HepG2 (cell line): ENCODE results near the gene SRCIN1. TPM values are rescaled to one million over a fixed set of nuclear protein-coding genes. Genes with fewer than 3 reads are reported as not detected.

Source experiments
- FOXM1 ChIP-seq: sonication (generic); formaldehyde crosslinking; IDR thresholded peaks from 2 replicates; pipeline ENCODE4 v1.5.0; 2020; ENCODE audit warnings: missing genetic modification reagents
- JUND ChIP-seq: sonication (generic); formaldehyde crosslinking; IDR thresholded peaks from 2 replicates; pipeline ENCODE4 v1.8.0; 2022; ENCODE audit warnings: mild to moderate bottlenecking, missing genetic modification reagents
- KLF13 ChIP-seq: sonication (generic); formaldehyde crosslinking; IDR thresholded peaks from 2 replicates; pipeline ENCODE4 v1.4.0; 2020; ENCODE audit warnings: mild to moderate bottlenecking, missing genetic modification reagents
- KLF6 ChIP-seq: IDR thresholded peaks from 2 replicates; pipeline ENCODE4 v1.8.0; 2016; ENCODE audit warnings: missing biosample characterization, missing genetic modification reagents
- MAF1 ChIP-seq: sonication (generic); formaldehyde crosslinking; IDR thresholded peaks from 2 replicates; pipeline ENCODE4 v1.5.0; 2020; ENCODE audit warnings: missing genetic modification reagents, borderline replicate concordance
- MTA3 ChIP-seq: sonication (generic); formaldehyde crosslinking; IDR thresholded peaks from 2 replicates; pipeline ENCODE4 v1.4.0; 2020; ENCODE audit warnings: missing genetic modification reagents
- RARG ChIP-seq: sonication (generic); formaldehyde crosslinking; IDR thresholded peaks from 2 replicates; pipeline ENCODE4 v1.4.0; 2020; ENCODE audit warnings: low read depth, mild to moderate bottlenecking, missing genetic modification reagents
- RXRA ChIP-seq: sonication (generic); formaldehyde crosslinking; IDR thresholded peaks from 2 replicates; pipeline ENCODE4 v1.5.1; 2020; ENCODE audit warnings: missing genetic modification reagents
- ZBTB20 ChIP-seq: sonication (generic); formaldehyde crosslinking; IDR thresholded peaks from 2 replicates; pipeline ENCODE4 v1.8.1; 2023; ENCODE audit warnings: missing genetic modification reagents, low read depth, mild to moderate bottlenecking, borderline replicate concordance
- ZBTB7A ChIP-seq: sonication (generic); formaldehyde crosslinking; IDR thresholded peaks from 2 replicates; pipeline ENCODE4 v1.8.0; 2022; ENCODE audit warnings: mild to moderate bottlenecking, missing genetic modification reagents
- ZFP41 ChIP-seq: sonication (generic); formaldehyde crosslinking; IDR thresholded peaks from 2 replicates; pipeline ENCODE4 v1.4.0; 2020; ENCODE audit warnings: mild to moderate bottlenecking, missing genetic modification reagents, borderline replicate concordance
- polyA plus RNA-seq, 8 experiments: library from polyadenylated mRNA; depleted of rRNA in 3 of 8; stranded (reverse) in 7 of 8; unstranded in 1 of 8; fragments of >200 nt; fragmentation: Illumina TruSeq in 4 of 8; extraction: Trizol in 4 of 8; gene quantifications; 2 replicates each; pipeline versions ENCODE4 v1.2.1 to v1.2.3, GENCODE V29; 2011 to 2016; ENCODE audit warnings: low read depth in 4 of 8, missing spikeins in 1 of 8, mixed read lengths in 1 of 8; ENCODE audit not compliant: insufficient read depth in 1 of 8
- total RNA-seq, 5 experiments: library from RNA; depleted of rRNA; stranded (reverse); fragments of >200 nt; fragmentation: Illumina TruSeq; extraction: Trizol; gene quantifications; 2 replicates each; pipeline ENCODE4 v1.2.3, GENCODE V29; 2016; ENCODE audit warnings: low read depth in 1 of 5
- TF ChIP-seq, protein P1 (sequence below): sonication (generic); formaldehyde crosslinking; IDR thresholded peaks from 2 replicates; pipeline ENCODE4 v1.5.0; 2020; ENCODE audit warnings: missing genetic modification reagents
- TF ChIP-seq, protein P2 (sequence below): sonication (generic); formaldehyde crosslinking; IDR thresholded peaks from 2 replicates; pipeline ENCODE4 v1.4.0; 2020; ENCODE audit warnings: missing genetic modification reagents
- TF ChIP-seq, protein P3 (sequence below): sonication (generic); formaldehyde crosslinking; IDR thresholded peaks from 2 replicates; pipeline ENCODE4 v1.4.0; 2020; ENCODE audit warnings: mild to moderate bottlenecking, missing genetic modification reagents
- TF ChIP-seq, protein P4 (sequence below): sonication (generic); formaldehyde crosslinking; IDR thresholded peaks from 2 replicates; pipeline ENCODE4 v1.5.0; 2020; ENCODE audit warnings: mild to moderate bottlenecking, missing genetic modification reagents
- TF ChIP-seq, protein P5 (sequence below): sonication (generic); formaldehyde crosslinking; IDR thresholded peaks from 2 replicates; pipeline ENCODE4 v1.8.0; 2022; ENCODE audit warnings: low read depth, missing genetic modification reagents

The SRCIN1 gene
- total and polyA plus RNA-seq, 2 of the 13 experiments (the other 11 are each of a cell fraction or from before 2014, with no cell fraction given), result 1.2 to 9.6 TPM

DNA sequence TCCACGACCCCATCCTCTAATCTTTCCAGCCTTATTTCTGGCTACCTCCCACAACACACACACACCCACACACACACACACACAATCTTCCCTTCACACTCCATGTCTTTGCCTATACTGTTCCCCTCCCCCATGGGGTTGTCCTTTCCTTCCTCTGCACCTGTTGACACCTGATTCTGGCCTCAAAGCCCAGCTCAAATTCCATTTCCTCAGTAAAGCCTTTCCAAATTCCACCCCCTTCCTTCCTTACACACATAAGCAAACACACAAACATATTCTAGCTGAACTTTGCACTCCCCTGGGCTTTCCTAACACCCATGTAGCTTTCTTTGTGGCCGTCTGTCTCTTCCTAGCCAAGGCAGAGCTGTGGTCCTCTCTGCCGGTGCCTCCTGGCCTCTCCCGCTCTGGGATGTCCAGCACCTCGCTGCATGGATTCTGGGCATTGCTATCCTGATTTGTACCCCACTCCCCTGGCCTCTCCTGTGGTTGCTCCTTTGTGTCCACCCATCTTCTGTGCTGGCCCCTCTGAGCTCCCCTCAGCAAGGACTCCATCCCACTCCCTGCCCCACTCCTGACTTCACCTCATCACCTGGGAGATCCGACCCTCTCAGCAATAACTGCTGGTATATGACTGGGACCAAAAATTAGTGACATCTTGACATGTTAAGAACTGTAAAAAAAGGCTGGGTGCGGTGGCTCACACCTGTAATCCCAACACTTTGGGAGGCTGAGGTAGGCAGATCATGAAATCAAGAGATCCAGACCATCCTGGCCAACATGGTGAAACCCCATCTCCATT is 8.4 kb upstream of the SRCIN1 start (continued):
- TF ChIP-seq, protein P1, sequence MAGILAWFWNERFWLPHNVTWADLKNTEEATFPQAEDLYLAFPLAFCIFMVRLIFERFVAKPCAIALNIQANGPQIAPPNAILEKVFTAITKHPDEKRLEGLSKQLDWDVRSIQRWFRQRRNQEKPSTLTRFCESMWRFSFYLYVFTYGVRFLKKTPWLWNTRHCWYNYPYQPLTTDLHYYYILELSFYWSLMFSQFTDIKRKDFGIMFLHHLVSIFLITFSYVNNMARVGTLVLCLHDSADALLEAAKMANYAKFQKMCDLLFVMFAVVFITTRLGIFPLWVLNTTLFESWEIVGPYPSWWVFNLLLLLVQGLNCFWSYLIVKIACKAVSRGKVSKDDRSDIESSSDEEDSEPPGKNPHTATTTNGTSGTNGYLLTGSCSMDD (CRISPR knock-in tag), result no peak
- no peak for TF ChIP-seq RARG (CRISPR knock-in tag)
- TF ChIP-seq ZFP41 (CRISPR knock-in tag), result no peak
- TF ChIP-seq, protein P2, sequence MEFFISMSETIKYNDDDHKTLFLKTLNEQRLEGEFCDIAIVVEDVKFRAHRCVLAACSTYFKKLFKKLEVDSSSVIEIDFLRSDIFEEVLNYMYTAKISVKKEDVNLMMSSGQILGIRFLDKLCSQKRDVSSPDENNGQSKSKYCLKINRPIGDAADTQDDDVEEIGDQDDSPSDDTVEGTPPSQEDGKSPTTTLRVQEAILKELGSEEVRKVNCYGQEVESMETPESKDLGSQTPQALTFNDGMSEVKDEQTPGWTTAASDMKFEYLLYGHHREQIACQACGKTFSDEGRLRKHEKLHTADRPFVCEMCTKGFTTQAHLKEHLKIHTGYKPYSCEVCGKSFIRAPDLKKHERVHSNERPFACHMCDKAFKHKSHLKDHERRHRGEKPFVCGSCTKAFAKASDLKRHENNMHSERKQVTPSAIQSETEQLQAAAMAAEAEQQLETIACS (CRISPR knock-in tag), result peak; percentile 73
- TF ChIP-seq KLF6 (CRISPR knock-in tag), result 0 out of 2 replicates have a peak, but pooled peaks have one; percentile 50
- no peak for TF ChIP-seq FOXM1 (CRISPR knock-in tag)
- peak; percentile 93 for TF ChIP-seq RXRA (CRISPR knock-in tag)
- TF ChIP-seq, protein P3, sequence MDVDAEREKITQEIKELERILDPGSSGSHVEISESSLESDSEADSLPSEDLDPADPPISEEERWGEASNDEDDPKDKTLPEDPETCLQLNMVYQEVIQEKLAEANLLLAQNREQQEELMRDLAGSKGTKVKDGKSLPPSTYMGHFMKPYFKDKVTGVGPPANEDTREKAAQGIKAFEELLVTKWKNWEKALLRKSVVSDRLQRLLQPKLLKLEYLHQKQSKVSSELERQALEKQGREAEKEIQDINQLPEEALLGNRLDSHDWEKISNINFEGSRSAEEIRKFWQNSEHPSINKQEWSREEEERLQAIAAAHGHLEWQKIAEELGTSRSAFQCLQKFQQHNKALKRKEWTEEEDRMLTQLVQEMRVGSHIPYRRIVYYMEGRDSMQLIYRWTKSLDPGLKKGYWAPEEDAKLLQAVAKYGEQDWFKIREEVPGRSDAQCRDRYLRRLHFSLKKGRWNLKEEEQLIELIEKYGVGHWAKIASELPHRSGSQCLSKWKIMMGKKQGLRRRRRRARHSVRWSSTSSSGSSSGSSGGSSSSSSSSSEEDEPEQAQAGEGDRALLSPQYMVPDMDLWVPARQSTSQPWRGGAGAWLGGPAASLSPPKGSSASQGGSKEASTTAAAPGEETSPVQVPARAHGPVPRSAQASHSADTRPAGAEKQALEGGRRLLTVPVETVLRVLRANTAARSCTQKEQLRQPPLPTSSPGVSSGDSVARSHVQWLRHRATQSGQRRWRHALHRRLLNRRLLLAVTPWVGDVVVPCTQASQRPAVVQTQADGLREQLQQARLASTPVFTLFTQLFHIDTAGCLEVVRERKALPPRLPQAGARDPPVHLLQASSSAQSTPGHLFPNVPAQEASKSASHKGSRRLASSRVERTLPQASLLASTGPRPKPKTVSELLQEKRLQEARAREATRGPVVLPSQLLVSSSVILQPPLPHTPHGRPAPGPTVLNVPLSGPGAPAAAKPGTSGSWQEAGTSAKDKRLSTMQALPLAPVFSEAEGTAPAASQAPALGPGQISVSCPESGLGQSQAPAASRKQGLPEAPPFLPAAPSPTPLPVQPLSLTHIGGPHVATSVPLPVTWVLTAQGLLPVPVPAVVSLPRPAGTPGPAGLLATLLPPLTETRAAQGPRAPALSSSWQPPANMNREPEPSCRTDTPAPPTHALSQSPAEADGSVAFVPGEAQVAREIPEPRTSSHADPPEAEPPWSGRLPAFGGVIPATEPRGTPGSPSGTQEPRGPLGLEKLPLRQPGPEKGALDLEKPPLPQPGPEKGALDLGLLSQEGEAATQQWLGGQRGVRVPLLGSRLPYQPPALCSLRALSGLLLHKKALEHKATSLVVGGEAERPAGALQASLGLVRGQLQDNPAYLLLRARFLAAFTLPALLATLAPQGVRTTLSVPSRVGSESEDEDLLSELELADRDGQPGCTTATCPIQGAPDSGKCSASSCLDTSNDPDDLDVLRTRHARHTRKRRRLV (CRISPR knock-in tag), result peak; percentile 29; the same call in 1 of the 2 replicates
- TF ChIP-seq KLF13, result no peak
- no peak for TF ChIP-seq MTA3
- TF ChIP-seq ZBTB7A (CRISPR knock-in tag), result peak; percentile 85; the same call in 1 of the 2 replicates
- TF ChIP-seq, protein P4, sequence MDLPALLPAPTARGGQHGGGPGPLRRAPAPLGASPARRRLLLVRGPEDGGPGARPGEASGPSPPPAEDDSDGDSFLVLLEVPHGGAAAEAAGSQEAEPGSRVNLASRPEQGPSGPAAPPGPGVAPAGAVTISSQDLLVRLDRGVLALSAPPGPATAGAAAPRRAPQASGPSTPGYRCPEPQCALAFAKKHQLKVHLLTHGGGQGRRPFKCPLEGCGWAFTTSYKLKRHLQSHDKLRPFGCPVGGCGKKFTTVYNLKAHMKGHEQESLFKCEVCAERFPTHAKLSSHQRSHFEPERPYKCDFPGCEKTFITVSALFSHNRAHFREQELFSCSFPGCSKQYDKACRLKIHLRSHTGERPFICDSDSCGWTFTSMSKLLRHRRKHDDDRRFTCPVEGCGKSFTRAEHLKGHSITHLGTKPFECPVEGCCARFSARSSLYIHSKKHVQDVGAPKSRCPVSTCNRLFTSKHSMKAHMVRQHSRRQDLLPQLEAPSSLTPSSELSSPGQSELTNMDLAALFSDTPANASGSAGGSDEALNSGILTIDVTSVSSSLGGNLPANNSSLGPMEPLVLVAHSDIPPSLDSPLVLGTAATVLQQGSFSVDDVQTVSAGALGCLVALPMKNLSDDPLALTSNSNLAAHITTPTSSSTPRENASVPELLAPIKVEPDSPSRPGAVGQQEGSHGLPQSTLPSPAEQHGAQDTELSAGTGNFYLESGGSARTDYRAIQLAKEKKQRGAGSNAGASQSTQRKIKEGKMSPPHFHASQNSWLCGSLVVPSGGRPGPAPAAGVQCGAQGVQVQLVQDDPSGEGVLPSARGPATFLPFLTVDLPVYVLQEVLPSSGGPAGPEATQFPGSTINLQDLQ, result peak; percentile 42; the same call in 1 of the 2 replicates
- TF ChIP-seq MAF1 (CRISPR knock-in tag), result no peak
- TF ChIP-seq ZBTB20, result peak; percentile 99
- peak; percentile 72 for TF ChIP-seq JUND (CRISPR knock-in tag)
- TF ChIP-seq, protein P5, sequence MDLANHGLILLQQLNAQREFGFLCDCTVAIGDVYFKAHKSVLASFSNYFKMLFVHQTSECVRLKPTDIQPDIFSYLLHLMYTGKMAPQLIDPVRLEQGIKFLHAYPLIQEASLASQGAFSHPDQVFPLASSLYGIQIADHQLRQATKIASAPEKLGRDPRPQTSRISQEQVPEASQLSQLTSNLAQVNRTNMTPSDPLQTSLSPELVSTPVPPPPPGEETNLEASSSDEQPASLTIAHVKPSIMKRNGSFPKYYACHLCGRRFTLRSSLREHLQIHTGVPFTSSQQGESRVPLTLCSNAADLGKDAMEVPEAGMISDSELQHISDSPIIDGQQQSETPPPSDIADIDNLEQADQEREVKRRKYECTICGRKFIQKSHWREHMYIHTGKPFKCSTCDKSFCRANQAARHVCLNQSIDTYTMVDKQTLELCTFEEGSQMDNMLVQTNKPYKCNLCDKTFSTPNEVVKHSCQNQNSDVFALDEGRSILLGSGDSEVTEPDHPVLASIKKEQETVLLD (CRISPR knock-in tag), result peak; percentile 56
